HG03045 (cell line): Measurements from ENCODE around the gene LPP.
"Not testable (repeated sequence)": the region's sequence is repeated elsewhere in the genome, so short reads cannot be mapped to it uniquely, and the experiment has no call there.

Experiments
- ATAC-seq: cut with Tn5 transposase; IDR thresholded peaks from one replicate; pipeline ENCODE4 v1.9.1; 2021; ENCODE audit warnings: mild to moderate bottlenecking, moderate library complexity; ENCODE audit not compliant: unreplicated experiment

Gene LPP

DNA sequence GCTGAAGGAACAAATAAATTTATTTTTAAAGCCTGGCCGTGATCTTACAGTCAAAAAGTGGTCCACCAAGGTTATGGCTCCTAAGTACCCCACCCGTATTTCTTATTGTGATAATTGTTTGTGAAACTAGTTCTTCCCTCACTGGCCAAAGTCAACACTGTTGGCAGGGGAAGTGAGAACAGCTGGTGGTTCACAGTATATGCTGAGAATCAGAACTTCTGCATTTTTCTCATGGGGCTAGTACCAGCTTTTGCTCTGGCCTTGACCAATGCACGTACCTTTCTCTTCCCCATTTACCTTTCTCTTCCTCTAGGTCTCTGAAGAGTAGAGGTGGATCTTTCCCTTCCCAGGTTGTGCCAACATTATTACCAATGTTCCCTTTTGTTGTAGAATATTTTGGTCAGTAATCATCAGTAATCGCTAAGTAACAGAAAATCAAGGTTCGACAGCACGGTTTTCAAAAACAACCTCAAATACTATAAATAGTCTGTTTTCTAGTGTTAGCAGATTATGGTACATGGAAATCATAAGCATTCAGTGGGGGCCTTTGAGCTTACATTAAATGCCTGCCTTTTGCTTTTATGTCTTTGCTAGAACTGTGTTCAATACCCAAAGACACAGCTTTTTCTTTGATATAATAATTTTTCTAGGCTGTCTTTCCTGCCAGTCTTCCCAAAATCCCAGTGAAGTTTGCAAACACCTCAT is 268.0 kb downstream of the LPP start:
- ATAC-seq, result peak; percentile 100

DNA sequence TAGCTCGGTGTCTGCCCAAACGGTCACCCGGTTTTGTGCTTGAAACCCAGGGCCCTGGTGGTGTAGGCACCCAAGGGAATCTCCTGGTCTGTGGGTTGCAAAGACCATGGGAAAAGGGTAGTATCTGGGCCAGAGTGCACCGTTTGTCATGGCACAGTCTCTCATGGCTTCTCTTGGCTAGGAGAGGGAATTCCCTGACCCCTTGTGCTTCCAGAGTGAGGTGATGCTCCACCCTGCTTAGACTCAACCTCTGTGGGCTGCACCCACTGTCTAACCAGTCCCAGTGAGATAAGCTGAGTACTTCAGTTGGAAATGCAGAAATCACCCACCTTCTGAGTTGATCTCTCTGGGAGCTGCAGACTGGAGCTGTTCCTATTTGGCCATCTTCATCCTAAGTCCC is 274.0 kb downstream of the LPP start:
- ATAC-seq, result not testable (repeated sequence)

DNA sequence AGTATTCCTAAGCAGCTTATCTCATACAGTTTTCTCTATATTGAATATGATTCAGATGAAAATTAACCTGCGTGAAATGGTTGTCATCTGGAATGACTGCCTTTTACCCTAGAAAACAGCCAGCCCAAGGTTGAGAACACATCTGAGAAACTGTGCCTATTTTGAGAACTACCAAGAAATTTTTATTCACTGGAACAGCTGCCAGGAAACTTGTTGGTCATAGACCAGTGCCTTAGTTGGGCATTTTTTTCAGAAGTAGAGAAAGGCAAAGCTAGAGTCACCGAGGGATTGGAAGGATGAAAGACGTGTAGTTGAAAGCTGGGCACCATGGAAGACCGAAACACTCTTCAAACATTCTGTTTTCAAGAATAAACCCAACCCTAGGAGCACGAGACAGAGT is 277.1 kb downstream of the LPP start:
- ATAC-seq, result no peak

DNA sequence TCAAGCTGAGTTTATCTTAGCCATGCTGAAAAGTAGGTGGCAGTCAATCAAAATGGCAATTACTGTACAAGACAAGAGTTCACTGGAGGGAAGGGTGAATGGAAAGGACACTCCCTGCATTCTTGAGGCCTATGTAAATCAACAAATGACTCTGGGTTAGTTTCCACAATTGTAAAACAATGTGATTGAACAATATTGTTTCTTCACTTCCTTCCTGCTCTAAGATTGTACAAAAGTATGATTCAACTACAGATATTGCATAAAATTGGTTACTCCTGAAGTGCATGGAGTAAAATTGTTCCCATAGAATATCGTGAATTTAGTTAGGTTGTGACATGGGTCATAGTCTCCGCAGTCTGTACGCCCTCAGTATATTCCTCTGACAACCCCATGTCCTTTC is 277.6 kb downstream of the LPP start:
- ATAC-seq, result no peak

DNA sequence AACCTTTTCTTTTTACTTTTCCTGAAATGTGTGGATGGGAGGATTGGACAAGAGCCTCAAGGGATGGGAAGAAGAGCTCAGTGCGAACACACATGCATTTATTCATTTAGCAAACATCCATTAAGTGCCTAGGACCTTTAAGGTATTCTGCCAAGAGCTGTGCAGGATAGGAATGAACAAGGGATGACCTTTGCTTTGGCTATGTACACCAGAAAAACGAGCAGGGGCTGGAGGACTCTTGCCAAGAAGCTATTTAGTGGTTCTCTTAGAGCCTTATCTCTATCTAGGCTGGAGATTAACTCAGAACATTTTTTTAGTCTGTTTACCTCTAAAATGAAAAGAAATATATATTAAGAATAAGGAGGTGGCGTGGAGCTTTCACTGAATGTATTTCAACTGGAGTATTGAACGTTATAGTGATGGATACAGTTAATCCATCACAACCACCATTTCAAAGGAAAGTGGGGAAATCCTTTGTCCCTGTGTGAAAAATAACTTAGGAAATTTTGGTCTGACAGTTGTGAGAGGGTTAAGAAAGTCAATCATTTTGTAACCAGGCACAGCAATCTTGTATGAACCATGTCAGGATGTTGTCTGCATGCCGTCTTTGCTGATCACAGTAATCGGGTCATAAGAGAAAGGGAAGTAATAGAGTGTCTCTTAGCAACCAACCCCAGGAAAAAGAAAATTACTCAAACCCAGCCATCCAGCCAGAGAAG is 279.0 kb downstream of the LPP start:
- ATAC-seq, result no peak

DNA sequence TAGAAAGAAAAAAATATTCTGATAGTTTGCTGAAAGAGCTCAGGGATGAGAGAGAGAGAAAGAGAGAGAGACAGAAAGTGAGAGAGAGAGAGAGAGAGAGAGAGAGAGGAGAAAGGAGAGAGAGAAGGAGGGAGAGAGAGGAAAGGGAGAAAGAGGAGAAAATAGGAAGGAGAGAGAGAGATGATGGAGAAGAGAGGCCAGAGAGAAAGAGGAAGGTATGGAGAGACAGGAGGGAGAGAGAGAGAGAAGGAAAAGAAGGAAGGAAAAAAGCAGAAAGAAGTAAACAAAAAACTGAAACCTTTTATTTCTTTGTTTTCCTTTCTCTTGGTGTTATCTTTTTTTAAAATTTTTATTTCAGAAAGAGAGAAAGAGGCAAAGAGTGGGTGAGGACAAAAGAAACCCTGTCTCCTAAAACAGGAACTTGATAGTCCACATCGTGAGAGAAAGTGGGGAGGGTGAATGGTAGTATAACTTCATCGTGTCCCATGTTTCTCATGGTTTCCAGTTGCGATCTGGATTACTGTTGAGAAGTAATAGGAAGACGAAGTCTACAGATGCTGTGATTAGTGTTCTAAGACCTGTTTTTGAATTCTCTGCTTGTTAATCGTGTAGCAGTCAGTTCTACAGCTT is 279.7 kb downstream of the LPP start:
- ATAC-seq, result no peak

DNA sequence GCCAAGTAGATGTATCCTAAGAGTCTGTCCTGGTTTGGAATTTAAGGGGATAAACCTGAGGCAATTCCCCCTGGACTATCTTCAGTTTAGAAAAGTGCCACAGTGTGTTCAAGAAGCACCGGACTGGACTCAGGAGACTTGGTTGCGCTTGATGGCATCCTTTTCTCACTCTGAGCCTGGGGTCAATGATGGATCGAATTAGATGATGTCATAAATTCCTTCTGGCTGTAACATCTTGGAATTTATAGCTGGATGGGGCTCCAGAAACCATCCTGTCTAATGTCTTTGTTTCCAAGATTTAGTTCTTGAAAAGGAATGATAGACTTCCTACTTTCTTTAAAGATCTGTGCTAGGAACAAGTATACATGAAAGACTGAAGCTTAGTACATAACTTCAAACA is 280.6 kb downstream of the LPP start:
- no peak for ATAC-seq

DNA sequence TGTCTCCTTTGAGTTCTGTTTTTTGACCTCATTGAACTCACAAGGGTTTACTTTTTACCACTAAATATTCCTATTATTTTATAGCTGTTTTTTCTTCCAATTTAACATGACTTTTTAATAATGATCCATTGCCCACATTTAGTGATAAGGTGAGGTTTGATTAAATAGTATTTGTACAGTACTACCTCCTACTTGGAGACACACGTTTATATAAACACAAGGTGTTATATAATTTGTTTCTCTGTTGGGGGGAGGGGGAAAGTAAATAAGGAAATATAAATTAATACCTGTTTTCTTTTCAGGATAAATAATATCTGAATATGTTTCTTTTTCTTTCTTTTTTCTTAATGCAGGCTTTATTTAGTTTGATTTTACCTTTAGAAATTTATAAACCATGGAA is 281.3 kb downstream of the LPP start:
- no peak for ATAC-seq

GRCh38 chr3:188437926-188438325 is 284.0 kb downstream of the LPP start:
- no peak for ATAC-seq

DNA sequence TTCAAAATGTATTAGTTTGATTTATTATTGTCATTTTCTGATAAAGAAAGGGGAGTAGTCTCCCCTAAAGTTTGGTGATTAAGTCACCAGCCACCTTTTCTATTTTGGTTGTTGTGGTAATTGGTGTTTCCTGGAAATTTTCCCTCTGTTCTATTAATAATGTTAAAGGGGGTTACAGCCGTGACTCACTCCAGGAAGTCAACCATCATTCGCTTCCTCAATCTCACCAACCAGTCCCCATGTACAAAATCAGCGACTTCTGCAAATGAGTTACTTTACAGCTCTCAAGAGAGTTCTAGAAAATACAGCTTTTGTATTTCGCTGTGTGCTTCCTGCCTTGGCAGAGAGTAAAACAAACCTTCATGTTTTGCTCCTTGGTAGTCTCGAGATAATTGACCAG is 285.1 kb downstream of the LPP start:
- ATAC-seq, result peak; percentile 72

- no peak for ATAC-seq
These were observed 286.5 kb downstream of the LPP start for GRCh38 chr3:188440340-188440972.

DNA sequence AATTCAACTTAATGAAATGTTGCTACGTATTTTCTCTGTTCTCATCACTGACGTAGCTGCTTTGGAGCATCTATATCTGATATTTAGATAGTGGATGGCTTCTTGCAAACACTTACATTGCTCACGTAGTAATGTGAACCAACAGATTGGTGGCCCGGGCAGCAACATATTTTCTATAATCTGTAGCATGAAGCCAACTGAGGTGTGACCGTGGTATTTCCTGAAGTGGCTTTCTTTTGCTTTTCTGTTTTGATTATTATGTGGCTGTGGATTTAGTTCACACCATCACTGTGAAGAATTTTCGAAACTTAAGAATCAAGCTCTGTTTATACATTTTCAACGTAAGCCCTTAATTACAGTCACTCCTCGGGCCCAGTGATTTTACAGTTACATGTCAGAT is 288.5 kb downstream of the LPP start:
- no peak for ATAC-seq

- not testable (repeated sequence) for ATAC-seq
These were observed 291.2 kb downstream of the LPP start for GRCh38 chr3:188445175-188445574.

DNA sequence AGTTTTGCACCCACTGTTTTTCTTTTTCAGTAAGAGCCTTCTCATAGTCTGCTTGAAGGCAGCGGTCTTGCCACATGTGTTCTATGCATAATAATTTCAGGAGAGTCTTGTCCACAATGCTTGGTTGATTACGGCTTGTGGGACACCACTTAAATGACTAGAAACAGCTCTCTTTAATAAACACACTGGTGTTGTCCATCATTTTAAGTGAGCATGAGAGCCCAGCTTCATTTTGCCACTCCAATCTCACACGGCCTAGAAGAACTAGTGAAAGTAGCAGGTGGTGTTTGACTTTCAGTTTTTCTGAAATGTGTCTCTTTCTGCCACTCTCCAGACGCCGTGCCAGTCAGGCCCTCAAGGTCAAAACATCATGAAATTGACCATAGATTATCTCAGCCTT is 292.1 kb downstream of the LPP start:
- peak; percentile 71 for ATAC-seq

- ATAC-seq, result no peak
These were observed 292.8 kb downstream of the LPP start for GRCh38 chr3:188446766-188447165.

- ATAC-seq, result no peak
These were observed 294.9 kb downstream of the LPP start for GRCh38 chr3:188448813-188449212.

GRCh38 chr3:188449421-188449820 is 295.5 kb downstream of the LPP start:
- no peak for ATAC-seq

DNA sequence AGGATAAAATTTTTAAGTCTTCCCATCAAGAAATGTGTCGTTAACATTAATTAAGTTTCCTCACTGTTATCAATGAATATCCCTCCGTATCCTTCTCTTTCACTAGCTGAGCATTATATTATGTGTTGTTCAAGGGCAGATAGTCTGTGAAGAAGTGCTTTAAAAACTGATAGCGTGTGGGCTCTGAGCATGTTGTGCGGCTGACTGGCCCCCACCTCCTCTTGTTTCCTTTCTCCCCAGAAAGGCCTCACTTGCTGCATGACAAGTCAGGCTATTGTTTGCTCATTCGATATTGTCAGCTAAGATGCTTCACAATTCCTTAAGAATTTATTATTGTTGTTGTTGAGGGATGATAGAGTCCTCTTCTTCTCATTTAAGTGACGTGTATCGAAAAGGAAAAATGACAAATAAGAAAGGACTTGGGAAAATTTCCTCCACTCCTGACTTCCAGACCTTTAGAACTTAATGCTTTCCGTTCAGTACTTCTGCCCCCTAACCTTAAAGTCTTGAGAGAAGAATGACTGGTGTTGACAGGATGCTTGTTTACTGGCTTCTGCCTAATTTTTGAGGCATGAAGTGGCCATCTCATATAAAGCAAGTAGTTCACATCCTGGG is 298.3 kb downstream of the LPP start:
- no peak for ATAC-seq

GRCh38 chr3:188453431-188454384 is 299.8 kb downstream of the LPP start:
- ATAC-seq, result no peak

DNA sequence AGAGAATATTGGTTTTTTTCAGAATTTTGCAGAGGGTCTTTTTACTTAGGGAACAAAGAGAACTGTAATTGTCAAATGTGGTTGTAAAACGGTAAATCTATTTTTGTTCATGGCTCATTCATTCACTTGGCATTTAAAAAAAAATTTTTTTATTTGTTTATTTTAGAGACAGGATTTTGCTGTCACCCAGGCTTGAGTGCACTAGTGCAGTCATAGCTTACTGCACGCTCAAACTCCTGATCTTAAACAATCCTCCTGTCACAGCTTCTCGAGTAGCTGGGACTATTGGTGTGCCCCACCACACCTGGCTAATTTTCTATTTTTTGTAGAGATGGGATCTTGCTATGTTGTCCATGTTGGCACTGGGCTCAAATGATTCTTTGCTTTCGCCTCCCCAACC is 301.8 kb downstream of the LPP start:
- no peak for ATAC-seq
